Transverse colon (tissue), 4 donors: ENCODE measurements around the gene TEX29.

ENCODE experiments used
- EP300 ChIP-seq: sonication (generic); formaldehyde crosslinking; IDR thresholded peaks from one replicate; pipeline ENCODE4 v1.6.1; 2017; ENCODE audit warnings: antibody characterized with exemption, low read depth
- POLR2A ChIP-seq: fragments of 450-650 bp; IDR thresholded peaks from one replicate; pipeline ENCODE4 v1.6.1; 2016; ENCODE audit warnings: antibody characterized with exemption, mild to moderate bottlenecking, moderate library complexity
- POLR2AphosphoS5 ChIP-seq, 3 donors: sonication (generic); formaldehyde crosslinking; IDR thresholded peaks; one replicate each; pipeline ENCODE4 v1.6.1; 2016; ENCODE audit warnings: antibody characterized with exemption in 3 of 3
- TF ChIP-seq, protein P1 (sequence below), 5 experiments: fragments of 200-600 bp in 3 of 5; fragments of 450-650 bp in 2 of 5; sonication (generic) in 3 of 5; IDR thresholded peaks; 1 replicate in 2 of 5; 2 replicates in 3 of 5; pipeline ENCODE4 v1.5.1; 2016 to 2017; ENCODE audit warnings: antibody characterized with exemption in 5 of 5, inconsistent platforms in 3 of 5, mild to moderate bottlenecking in 2 of 5, moderate library complexity in 1 of 5

DNA sequence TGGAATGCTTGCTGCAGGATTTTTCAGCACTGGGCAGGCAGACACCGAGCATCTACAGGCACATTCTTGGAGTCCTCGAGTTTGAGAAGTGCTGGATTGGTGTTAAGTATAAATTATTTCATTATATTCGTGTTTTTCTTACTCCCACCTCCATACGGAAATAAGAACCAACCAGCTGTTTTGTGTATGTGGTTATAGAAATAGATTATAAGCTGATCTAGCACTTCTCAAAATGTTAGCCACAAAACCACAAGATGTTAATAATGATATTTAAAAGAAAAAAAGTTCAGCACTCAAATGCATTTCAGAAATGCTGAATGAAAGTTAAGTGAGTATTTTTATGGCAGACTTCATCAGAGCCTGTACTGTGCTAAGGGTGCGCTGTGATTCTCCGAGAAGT, 24.0 kb upstream of the TEX29 start:
- TF ChIP-seq, protein P1, sequence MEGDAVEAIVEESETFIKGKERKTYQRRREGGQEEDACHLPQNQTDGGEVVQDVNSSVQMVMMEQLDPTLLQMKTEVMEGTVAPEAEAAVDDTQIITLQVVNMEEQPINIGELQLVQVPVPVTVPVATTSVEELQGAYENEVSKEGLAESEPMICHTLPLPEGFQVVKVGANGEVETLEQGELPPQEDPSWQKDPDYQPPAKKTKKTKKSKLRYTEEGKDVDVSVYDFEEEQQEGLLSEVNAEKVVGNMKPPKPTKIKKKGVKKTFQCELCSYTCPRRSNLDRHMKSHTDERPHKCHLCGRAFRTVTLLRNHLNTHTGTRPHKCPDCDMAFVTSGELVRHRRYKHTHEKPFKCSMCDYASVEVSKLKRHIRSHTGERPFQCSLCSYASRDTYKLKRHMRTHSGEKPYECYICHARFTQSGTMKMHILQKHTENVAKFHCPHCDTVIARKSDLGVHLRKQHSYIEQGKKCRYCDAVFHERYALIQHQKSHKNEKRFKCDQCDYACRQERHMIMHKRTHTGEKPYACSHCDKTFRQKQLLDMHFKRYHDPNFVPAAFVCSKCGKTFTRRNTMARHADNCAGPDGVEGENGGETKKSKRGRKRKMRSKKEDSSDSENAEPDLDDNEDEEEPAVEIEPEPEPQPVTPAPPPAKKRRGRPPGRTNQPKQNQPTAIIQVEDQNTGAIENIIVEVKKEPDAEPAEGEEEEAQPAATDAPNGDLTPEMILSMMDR (IDR thresholded peaks at IDR 0.05) = no peak
- TF ChIP-seq POLR2AphosphoS5 (IDR thresholded peaks at IDR 0.05) (no peak), POLR2A (no peak), EP300 (no peak)
